CD14-positive monocyte (primary cell): ENCODE results near the gene BRSK2. TPM values are rescaled to one million over a fixed set of nuclear protein-coding genes. Genes with fewer than 3 reads are reported as not detected.

Experiments
- DNase-seq, 3 donors: peaks; one replicate each; pipeline ENCODE4 v3.0.0-alpha.2; 2011 to 2022
- H2AFZ ChIP-seq: 2 replicates; pipeline ENCODE4 v1.6.0; 2012; ENCODE audit warnings: mild to moderate bottlenecking, low read depth, low read length, inconsistent platforms; ENCODE audit not compliant: insufficient read depth, poor library complexity, severe bottlenecking
- H3K27ac ChIP-seq, 2 donors: 1 replicate in 1 of 2; 2 replicates in 1 of 2; pipeline ENCODE4 v1.5.1; 2012 to 2013; ENCODE audit warnings: low read length in 2 of 2, control low read depth in 1 of 2, inconsistent platforms in 1 of 2, low read depth in 1 of 2, mild to moderate bottlenecking in 1 of 2
- H3K27me3 ChIP-seq, 2 donors: one replicate each; pipeline versions ENCODE4 v1.6.0 to v1.6.1; 2011 to 2013; ENCODE audit warnings: low read length in 2 of 2; ENCODE audit not compliant: control insufficient read depth in 2 of 2, insufficient read depth in 2 of 2
- H3K36me3 ChIP-seq, 2 donors: replicated peaks in 1 of 2; 1 replicate in 1 of 2; 2 replicates in 1 of 2; pipeline versions ENCODE4 v1.5.1 to v1.6.1; 2012 to 2013; ENCODE audit warnings: low read length in 2 of 2, control low read depth in 1 of 2, inconsistent platforms in 1 of 2, mild to moderate bottlenecking in 1 of 2; ENCODE audit not compliant: insufficient read depth in 2 of 2, control insufficient read depth in 1 of 2
- H3K4me1 ChIP-seq, 2 donors: 1 replicate in 1 of 2; 2 replicates in 1 of 2; pipeline versions ENCODE4 v1.5.1 to v1.6.1; 2012 to 2013; ENCODE audit warnings: low read length in 2 of 2, control low read depth in 1 of 2, inconsistent platforms in 1 of 2, mild to moderate bottlenecking in 1 of 2, moderate library complexity in 1 of 2; ENCODE audit not compliant: insufficient read depth in 2 of 2, control insufficient read depth in 1 of 2
- H3K4me2 ChIP-seq: replicated peaks from 2 replicates; pipeline ENCODE3; 2012; ENCODE audit warnings: low read length, moderate library complexity, mild to moderate bottlenecking; ENCODE audit not compliant: poor library complexity, severe bottlenecking; ENCODE audit errors: extremely low read depth
- H3K4me3 ChIP-seq, 3 experiments: fragments of 200-600 bp in 1 of 3; sonication (generic) in 1 of 3; replicated peaks in 1 of 3; 1 replicate in 2 of 3; 2 replicates in 1 of 3; pipeline ENCODE4 v1.5.1; 2011 to 2013; ENCODE audit warnings: low read length in 3 of 3, mild to moderate bottlenecking in 3 of 3, control low read depth in 2 of 3, low read depth in 2 of 3, inconsistent platforms in 1 of 3, moderate library complexity in 1 of 3
- H3K79me2 ChIP-seq: 2 replicates; pipeline ENCODE4 v1.6.0; 2012; ENCODE audit warnings: mild to moderate bottlenecking, control low read depth, inconsistent platforms, low read length, moderate library complexity; ENCODE audit not compliant: insufficient read depth
- H3K9ac ChIP-seq: 2 replicates; pipeline ENCODE4 v1.6.0; 2017; ENCODE audit warnings: low read length, mild to moderate bottlenecking; ENCODE audit not compliant: insufficient read depth, poor library complexity, severe bottlenecking
- H3K9me3 ChIP-seq, 2 donors: replicated peaks in 1 of 2; 1 replicate in 1 of 2; 2 replicates in 1 of 2; pipeline versions ENCODE4 v1.5.1 to v1.6.1; 2012 to 2013; ENCODE audit warnings: low read length in 2 of 2, control low read depth in 1 of 2; ENCODE audit not compliant: control insufficient read depth in 1 of 2, insufficient read depth in 1 of 2
- H4K20me1 ChIP-seq: 2 replicates; pipeline ENCODE4 v1.6.0; 2012; ENCODE audit warnings: mild to moderate bottlenecking, low read length, control low read depth, moderate library complexity; ENCODE audit not compliant: insufficient read depth
- H3K27ac Mint-ChIP-seq, 7 donors: one replicate each; pipeline ENCODE4 v1.8.0; 2020; ENCODE audit warnings: mild to moderate bottlenecking in 7 of 7, mixed read lengths in 7 of 7, moderate library complexity in 6 of 7, inconsistent platforms in 2 of 7
- H3K27me3 Mint-ChIP-seq, 3 donors: one replicate each; pipeline ENCODE4 v1.8.0; 2021 to 2022; ENCODE audit warnings: low read depth in 3 of 3, mild to moderate bottlenecking in 3 of 3, mixed read lengths in 3 of 3, moderate library complexity in 3 of 3, inconsistent platforms in 1 of 3
- H3K36me3 Mint-ChIP-seq, 2 donors: one replicate each; pipeline ENCODE4 v1.8.0; 2020; ENCODE audit warnings: mixed read lengths in 2 of 2, inconsistent platforms in 1 of 2, mild to moderate bottlenecking in 1 of 2
- H3K4me1 Mint-ChIP-seq: one replicate; pipeline ENCODE4 v1.8.0; 2020; ENCODE audit warnings: mild to moderate bottlenecking, mixed read lengths
- H3K4me3 Mint-ChIP-seq, 2 donors: one replicate each; pipeline ENCODE4 v1.8.0; 2020; ENCODE audit warnings: mild to moderate bottlenecking in 2 of 2, mixed read lengths in 2 of 2, moderate library complexity in 1 of 2
- H3K9me3 Mint-ChIP-seq, 7 donors: one replicate each; pipeline ENCODE4 v1.8.0; 2020 to 2022; ENCODE audit warnings: mixed read lengths in 7 of 7, mild to moderate bottlenecking in 6 of 7, moderate library complexity in 6 of 7, inconsistent platforms in 2 of 7
- CTCF ChIP-seq: fragments of 200-600 bp; IDR thresholded peaks from one replicate; pipeline ENCODE4 v1.8.0; 2022; ENCODE audit warnings: antibody characterized with exemption, mild to moderate bottlenecking
- WGBS: methylation state at CpG from one replicate; pipeline ENCODE4 v1.1.5; 2013; ENCODE audit warnings: missing lambda C conversion rate; ENCODE audit not compliant: insufficient coverage; 5-methylcytosine and 5-hydroxymethylcytosine counted together
- intact Hi-C, 2 donors: fragments of 100-400 bp; cut with micrococcal nuclease; formaldehyde crosslinking; loops; one replicate each; pipeline versions ENCODE4 v1.15.0 to v1.15.1; 2023
- polyA plus RNA-seq, 3 donors: library from polyadenylated mRNA; depleted of rRNA in 1 of 3; unstranded in 2 of 3; stranded (reverse) in 1 of 3; fragments of 300-500 nt in 2 of 3; fragments of >200 nt in 1 of 3; fragmentation: Illumina TruSeq in 2 of 3; gene quantifications; 1 replicate in 2 of 3; 2 replicates in 1 of 3; pipeline ENCODE4 v1.2.3, GENCODE V29; 2012 to 2021

Gene BRSK2
- polyA plus RNA-seq, 3 donors = 0.13 TPM; not detected in 2

- H3K4me1 ChIP-seq = no peaks in the 10 kb centered on the region
- H3K27me3 ChIP-seq = no peaks in the 10 kb centered on the region
- intact Hi-C loops = no loop called here
These were observed 62.2 kb downstream of the BRSK2 start for GRCh38 chr11:1451781-1452470.

GRCh38 chr11:1452744-1453143 is 63.0 kb downstream of the BRSK2 start:
- no peak for TF ChIP-seq CTCF
- H3K9me3 Mint-ChIP-seq = peaks cover 0 to 1% (median 0%) of the 10 kb centered on the region in 7 donors
- H3K27me3 Mint-ChIP-seq = peaks cover 3 to 8% (median 4%) of the 10 kb centered on the region in 3 donors
- no peak overlapping the region for H3K4me3 Mint-ChIP-seq
- no peak overlapping the region for H3K4me3 ChIP-seq
- H3K27ac ChIP-seq = no peak overlapping the region
- no peak overlapping the region for H3K9ac ChIP-seq
- no peaks in the 10 kb centered on the region for H3K27me3 ChIP-seq
- no peaks in the 10 kb centered on the region for H3K79me2 ChIP-seq
- H3K4me1 Mint-ChIP-seq = no peaks in the 10 kb centered on the region
- no peaks in the 10 kb centered on the region for H3K36me3 Mint-ChIP-seq
- H3K9me3 ChIP-seq = no peaks in the 10 kb centered on the region
- H3K4me2 ChIP-seq = no peak overlapping the region
- H4K20me1 ChIP-seq = no peaks in the 10 kb centered on the region
- intact Hi-C loops = no loop called here
- no peak overlapping the region for H3K27ac Mint-ChIP-seq
- H3K4me1 ChIP-seq = no peaks in the 10 kb centered on the region
- no peaks in the 10 kb centered on the region for H3K36me3 ChIP-seq
- no peak for DNase-seq
- no peak overlapping the region for H2AFZ ChIP-seq
- WGBS = 92% methylated on average over 12 of the region's 13 CpGs

More at GRCh38 chr11:1451781-1452470, 62.2 kb downstream of the BRSK2 start:
- 94% methylated on average over 25 of the region's 27 CpGs for WGBS
- H3K27ac Mint-ChIP-seq = no peak overlapping the region
- Histone ChIP-seq H3K4me2 (no peak overlapping the region), H3K79me2 (no peaks in the 10 kb centered on the region), H3K4me3 (no peak overlapping the region), H3K9me3 (no peaks in the 10 kb centered on the region), H4K20me1 (no peaks in the 10 kb centered on the region), H3K9ac (no peak overlapping the region), H3K27ac (no peak overlapping the region), H2AFZ (no peak overlapping the region), H3K36me3 (no peaks in the 10 kb centered on the region)
- peaks cover 3 to 8% (median 4%) of the 10 kb centered on the region in 3 donors for H3K27me3 Mint-ChIP-seq
- TF ChIP-seq CTCF = no peak
- no peak for DNase-seq
- H3K4me3 Mint-ChIP-seq = no peak overlapping the region
- no peaks in the 10 kb centered on the region for H3K4me1 Mint-ChIP-seq
- H3K36me3 Mint-ChIP-seq = no peaks in the 10 kb centered on the region
- peaks cover 0 to 1% (median 0%) of the 10 kb centered on the region in 7 donors for H3K9me3 Mint-ChIP-seq
